Mesendoderm (in vitro differentiated cells): ENCODE measurements around the gene NEUROG3. TPM values are rescaled to one million over a fixed set of nuclear protein-coding genes. Genes with fewer than 3 reads are reported as not detected.

Experiments
- DNase-seq: peaks from one replicate; pipeline ENCODE4 v3.0.0; 2013
- H2AK5ac ChIP-seq: 2 replicates; pipeline ENCODE4 v1.6.1; 2013; ENCODE audit warnings: low read length, inconsistent platforms
- H2BK120ac ChIP-seq: 2 replicates; pipeline ENCODE4 v1.6.1; 2013; ENCODE audit warnings: low read depth, mild to moderate bottlenecking, low read length, moderate library complexity, mixed read lengths
- H2BK15ac ChIP-seq: replicated peaks from 2 replicates; pipeline ENCODE4 v1.6.1; 2013; ENCODE audit warnings: low read depth, mild to moderate bottlenecking, moderate library complexity
- H2BK5ac ChIP-seq: 2 replicates; pipeline ENCODE4 v1.6.1; 2013; ENCODE audit warnings: low read length, inconsistent platforms
- H3K18ac ChIP-seq: 2 replicates; pipeline ENCODE4 v1.6.1; 2013; ENCODE audit warnings: mild to moderate bottlenecking, low read length, mixed read lengths
- H3K23ac ChIP-seq: one replicate; pipeline ENCODE4 v1.6.1; 2013; ENCODE audit warnings: low read length
- H3K27ac ChIP-seq: 2 replicates; pipeline ENCODE4 v1.5.1; 2013; ENCODE audit warnings: low read depth, mild to moderate bottlenecking, inconsistent platforms, low read length, moderate library complexity
- H3K27me3 ChIP-seq: 2 replicates; pipeline ENCODE4 v1.6.1; 2013; ENCODE audit warnings: low read length, control low read depth, mild to moderate bottlenecking, inconsistent platforms; ENCODE audit not compliant: insufficient read depth, poor library complexity
- H3K36me3 ChIP-seq: 2 replicates; pipeline ENCODE4 v1.6.1; 2013; ENCODE audit warnings: low read length, inconsistent platforms; ENCODE audit not compliant: control insufficient read depth, insufficient read depth
- H3K4ac ChIP-seq: one replicate; pipeline ENCODE4 v1.6.1; 2013; ENCODE audit warnings: low read depth, mild to moderate bottlenecking, low read length, moderate library complexity
- H3K4me1 ChIP-seq: 2 replicates; pipeline ENCODE4 v1.6.1; 2013; ENCODE audit warnings: low read depth, low read length, inconsistent platforms; ENCODE audit not compliant: control insufficient read depth
- H3K4me2 ChIP-seq: 2 replicates; pipeline ENCODE4 v1.6.1; 2013; ENCODE audit warnings: low read length
- H3K4me3 ChIP-seq: 2 replicates; pipeline ENCODE4 v1.5.1; 2013; ENCODE audit warnings: mild to moderate bottlenecking, low read length
- H3K56ac ChIP-seq: one replicate; pipeline ENCODE4 v1.6.1; 2013; ENCODE audit warnings: low read length
- H3K79me1 ChIP-seq: 2 replicates; pipeline ENCODE4 v1.6.1; 2013; ENCODE audit warnings: low read length, inconsistent platforms
- H3K79me2 ChIP-seq: 2 replicates; pipeline ENCODE4 v1.6.1; 2013; ENCODE audit warnings: mild to moderate bottlenecking, low read length; ENCODE audit not compliant: control insufficient read depth, insufficient read depth
- H3K9ac ChIP-seq: 2 replicates; pipeline ENCODE4 v1.6.1; 2013; ENCODE audit warnings: low read length, inconsistent platforms
- H4K5ac ChIP-seq: one replicate; pipeline ENCODE4 v1.6.1; 2013; ENCODE audit warnings: low read length
- H4K8ac ChIP-seq: one replicate; pipeline ENCODE4 v1.6.1; 2013; ENCODE audit warnings: low read depth, mild to moderate bottlenecking, control low read depth, low read length, moderate library complexity
- WGBS: extraction: QIAGEN DNeasy Blood & Tissue Kit; methylation state at CpG from one replicate; pipeline ENCODE4 v1.1.7; 2013; ENCODE audit warnings: low lambda C conversion rate, missing lambda C conversion rate; ENCODE audit not compliant: insufficient coverage; ENCODE audit errors: extremely low coverage; 5-methylcytosine and 5-hydroxymethylcytosine counted together
- polyA plus RNA-seq, 2 experiments: library from polyadenylated mRNA; stranded (reverse); fragments of 200-250 nt; gene quantifications; one replicate each; pipeline ENCODE4 v1.2.3, GENCODE V29; 2013

NEUROG3 gene
- polyA plus RNA-seq (2013, experiment 1 of 2) = not detected
- polyA plus RNA-seq (2013, experiment 2 of 2) = not detected

GRCh38 chr10:69573056-69573806 is at the start of gene NEUROG3:
TSS of gene NEUROG3 (minus strand) at chr10:69573422. CDS start at chr10:69573043, 379 bp downstream.
- WGBS = no CpG with 5 or more reads among the region's 53 CpGs
- Histone ChIP-seq H2AK5ac (no peak within 1 kb of the TSS), H3K4ac (no peak within 1 kb of the TSS), H3K36me3 (no peaks in the 10 kb centered on the region), H3K18ac (no peak within 1 kb of the TSS), H3K4me3 (no peak within 1 kb of the TSS), H3K23ac (peak within 1 kb of the TSS; percentile 17), H3K27me3 (peaks cover 93% of the 10 kb centered on the region), H4K5ac (no peak within 1 kb of the TSS), H2BK15ac (no peak within 1 kb of the TSS), H2BK5ac (no peak within 1 kb of the TSS), H4K8ac (no peak within 1 kb of the TSS), H3K79me2 (no peaks in the 10 kb centered on the region), H3K56ac (no peak within 1 kb of the TSS), H2BK120ac (no peak within 1 kb of the TSS), H3K4me2 (peak within 1 kb of the TSS; percentile 32), H3K4me1 (no peaks in the 10 kb centered on the region), H3K27ac (no peak within 1 kb of the TSS), H3K79me1 (no peaks in the 10 kb centered on the region), H3K9ac (no peak within 1 kb of the TSS)
- peak; percentile 52 for DNase-seq

- Histone ChIP-seq H2BK15ac (no peak overlapping the region), H2BK5ac (no peak overlapping the region), H3K56ac (no peak overlapping the region), H3K4me3 (no peak overlapping the region), H4K5ac (no peak overlapping the region), H3K27ac (no peak overlapping the region), H3K36me3 (no peaks in the 10 kb centered on the region), H3K79me1 (no peaks in the 10 kb centered on the region), H2AK5ac (no peak overlapping the region), H3K23ac (no peak overlapping the region), H3K4ac (no peak overlapping the region), H3K4me2 (no peak overlapping the region), H3K9ac (no peak overlapping the region), H4K8ac (no peak overlapping the region), H3K79me2 (no peaks in the 10 kb centered on the region), H3K4me1 (no peaks in the 10 kb centered on the region), H3K27me3 (no peaks in the 10 kb centered on the region), H2BK120ac (no peak overlapping the region), H3K18ac (no peak overlapping the region)
- DNase-seq = no peak
- no CpG with 5 or more reads among the region's 5 CpGs for WGBS
These were observed 47.4 kb upstream of the NEUROG3 start for GRCh38 chr10:69620625-69621024.

GRCh38 chr10:69619626-69620025 is 46.4 kb upstream of the NEUROG3 start:
- no peak for DNase-seq
- H2BK5ac ChIP-seq = no peak overlapping the region
- no peak overlapping the region for H3K27ac ChIP-seq
- no peaks in the 10 kb centered on the region for H3K4me1 ChIP-seq
- no peak overlapping the region for H3K18ac ChIP-seq
- no CpG with 5 or more reads among the region's 7 CpGs for WGBS
- H2BK15ac ChIP-seq = no peak overlapping the region
- H3K56ac ChIP-seq = no peak overlapping the region
- no peak overlapping the region for H4K8ac ChIP-seq
- H2BK120ac ChIP-seq = no peak overlapping the region
- H3K36me3 ChIP-seq = no peaks in the 10 kb centered on the region
- no peak overlapping the region for H3K9ac ChIP-seq
- no peak overlapping the region for H2AK5ac ChIP-seq
- no peak overlapping the region for H3K4me2 ChIP-seq
- no peaks in the 10 kb centered on the region for H3K79me1 ChIP-seq
- no peaks in the 10 kb centered on the region for H3K79me2 ChIP-seq
- no peak overlapping the region for H4K5ac ChIP-seq
- H3K27me3 ChIP-seq = no peaks in the 10 kb centered on the region
- no peak overlapping the region for H3K4me3 ChIP-seq
- H3K4ac ChIP-seq = no peak overlapping the region
- H3K23ac ChIP-seq = no peak overlapping the region

GRCh38 chr10:69618746-69619145 is 45.5 kb upstream of the NEUROG3 start:
- Histone ChIP-seq H3K4ac (no peak overlapping the region), H3K4me2 (no peak overlapping the region), H3K27me3 (no peaks in the 10 kb centered on the region), H3K4me3 (no peak overlapping the region), H4K8ac (no peak overlapping the region), H2BK15ac (no peak overlapping the region), H3K9ac (no peak overlapping the region), H3K23ac (no peak overlapping the region), H4K5ac (no peak overlapping the region), H2BK5ac (no peak overlapping the region), H3K56ac (no peak overlapping the region), H3K27ac (no peak overlapping the region), H3K79me1 (no peaks in the 10 kb centered on the region), H2BK120ac (no peak overlapping the region), H3K4me1 (no peaks in the 10 kb centered on the region), H3K79me2 (no peaks in the 10 kb centered on the region), H3K36me3 (no peaks in the 10 kb centered on the region), H3K18ac (no peak overlapping the region), H2AK5ac (no peak overlapping the region)
- no CpG with 5 or more reads among the region's 2 CpGs for WGBS
- DNase-seq = no peak

- Histone ChIP-seq H4K8ac (no peak overlapping the region), H2BK5ac (no peak overlapping the region), H2BK15ac (no peak overlapping the region), H3K18ac (no peak overlapping the region), H3K79me1 (no peaks in the 10 kb centered on the region), H3K4me3 (no peak overlapping the region), H3K4me2 (no peak overlapping the region), H2BK120ac (no peak overlapping the region), H3K9ac (no peak overlapping the region), H3K4me1 (no peaks in the 10 kb centered on the region), H3K36me3 (no peaks in the 10 kb centered on the region), H3K4ac (no peak overlapping the region), H2AK5ac (no peak overlapping the region), H4K5ac (no peak overlapping the region), H3K56ac (no peak overlapping the region), H3K27me3 (no peaks in the 10 kb centered on the region), H3K27ac (no peak overlapping the region), H3K79me2 (no peaks in the 10 kb centered on the region), H3K23ac (no peak overlapping the region)
- no CpG with 5 or more reads among the region's 4 CpGs for WGBS
- DNase-seq = no peak
These were observed 43.1 kb upstream of the NEUROG3 start for GRCh38 chr10:69616358-69616757.

- Histone ChIP-seq H3K9ac (no peak overlapping the region), H3K4me1 (no peaks in the 10 kb centered on the region), H3K27me3 (no peaks in the 10 kb centered on the region), H3K23ac (no peak overlapping the region), H3K27ac (no peak overlapping the region), H3K4ac (no peak overlapping the region), H4K5ac (no peak overlapping the region), H3K4me3 (no peak overlapping the region), H2BK120ac (no peak overlapping the region), H3K18ac (no peak overlapping the region), H2BK15ac (no peak overlapping the region), H3K79me2 (no peaks in the 10 kb centered on the region), H3K4me2 (no peak overlapping the region), H3K36me3 (no peaks in the 10 kb centered on the region), H2AK5ac (no peak overlapping the region), H3K79me1 (no peaks in the 10 kb centered on the region), H3K56ac (no peak overlapping the region), H4K8ac (no peak overlapping the region), H2BK5ac (no peak overlapping the region)
- no peak for DNase-seq
- no CpG with 5 or more reads among the region's 1 CpG for WGBS
These were observed 40.9 kb upstream of the NEUROG3 start for GRCh38 chr10:69614130-69614529.
